Nephron (organoid): ENCODE results near the gene ITGAX.

Experiments used
- H3K27ac Mint-ChIP-seq, 3 experiments: 2 replicates each; pipeline ENCODE4 v1.8.0; 2020; ENCODE audit warnings: mixed read lengths in 3 of 3, mild to moderate bottlenecking in 2 of 3, moderate library complexity in 1 of 3
- H3K27me3 Mint-ChIP-seq: 2 replicates; pipeline ENCODE4 v1.8.0; 2021; ENCODE audit warnings: low read depth, mild to moderate bottlenecking, moderate library complexity, mixed read lengths
- H3K36me3 Mint-ChIP-seq: 2 replicates; pipeline ENCODE4 v1.8.0; 2020; ENCODE audit warnings: low read depth, mixed read lengths
- H3K4me1 Mint-ChIP-seq: 2 replicates; pipeline ENCODE4 v1.8.0; 2020; ENCODE audit warnings: mixed read lengths
- H3K4me3 Mint-ChIP-seq, 3 experiments: 2 replicates each; pipeline ENCODE4 v1.8.0; 2020; ENCODE audit warnings: mild to moderate bottlenecking in 3 of 3, mixed read lengths in 3 of 3, moderate library complexity in 2 of 3
- H3K9me3 Mint-ChIP-seq: 2 replicates; pipeline ENCODE4 v1.8.0; 2020; ENCODE audit warnings: mixed read lengths
- TF ChIP-seq, protein P1 (sequence below), 3 experiments: fragments of 200-600 bp; sonication (generic); IDR thresholded peaks; one replicate each; pipeline ENCODE4 v1.5.0; 2021; ENCODE audit warnings: antibody characterized with exemption in 3 of 3; ENCODE audit not compliant: unreplicated experiment in 3 of 3

Gene ITGAX

DNA sequence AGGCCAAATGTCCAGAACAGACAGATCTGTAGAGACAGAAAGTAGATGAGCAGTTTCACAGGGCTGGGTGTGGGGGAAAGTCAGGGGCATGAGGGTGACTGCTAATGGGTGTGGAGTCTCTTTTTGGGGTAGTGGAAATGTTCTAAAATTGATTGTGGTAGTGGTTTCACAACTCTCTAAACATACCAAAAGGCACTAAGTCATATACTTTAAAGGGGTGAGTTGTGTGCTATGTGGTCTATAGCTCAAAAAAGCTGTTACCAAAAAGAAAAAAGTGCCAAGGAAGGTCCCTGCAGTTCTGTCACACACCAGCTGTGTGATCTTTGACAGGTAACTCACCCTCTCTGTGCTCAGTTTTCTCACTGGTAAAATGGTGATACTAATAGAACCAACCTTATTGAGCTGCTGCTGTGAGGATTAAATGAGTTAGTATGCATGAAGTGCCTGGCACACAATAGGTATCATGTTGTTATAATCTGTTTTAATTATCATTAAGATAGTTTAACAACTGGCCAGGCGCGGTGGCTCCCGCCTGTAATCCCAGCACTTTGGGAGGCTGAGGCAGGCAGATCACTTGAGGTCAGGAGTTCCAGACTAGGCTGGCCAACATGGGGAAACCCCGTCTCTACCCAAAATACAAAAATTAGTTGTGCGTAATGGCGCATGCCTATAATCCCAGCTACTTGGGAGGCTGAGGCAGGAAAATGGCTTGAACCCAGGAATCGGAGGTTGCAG, 10.3 kb downstream of the ITGAX start:
- TF ChIP-seq, protein P1, sequence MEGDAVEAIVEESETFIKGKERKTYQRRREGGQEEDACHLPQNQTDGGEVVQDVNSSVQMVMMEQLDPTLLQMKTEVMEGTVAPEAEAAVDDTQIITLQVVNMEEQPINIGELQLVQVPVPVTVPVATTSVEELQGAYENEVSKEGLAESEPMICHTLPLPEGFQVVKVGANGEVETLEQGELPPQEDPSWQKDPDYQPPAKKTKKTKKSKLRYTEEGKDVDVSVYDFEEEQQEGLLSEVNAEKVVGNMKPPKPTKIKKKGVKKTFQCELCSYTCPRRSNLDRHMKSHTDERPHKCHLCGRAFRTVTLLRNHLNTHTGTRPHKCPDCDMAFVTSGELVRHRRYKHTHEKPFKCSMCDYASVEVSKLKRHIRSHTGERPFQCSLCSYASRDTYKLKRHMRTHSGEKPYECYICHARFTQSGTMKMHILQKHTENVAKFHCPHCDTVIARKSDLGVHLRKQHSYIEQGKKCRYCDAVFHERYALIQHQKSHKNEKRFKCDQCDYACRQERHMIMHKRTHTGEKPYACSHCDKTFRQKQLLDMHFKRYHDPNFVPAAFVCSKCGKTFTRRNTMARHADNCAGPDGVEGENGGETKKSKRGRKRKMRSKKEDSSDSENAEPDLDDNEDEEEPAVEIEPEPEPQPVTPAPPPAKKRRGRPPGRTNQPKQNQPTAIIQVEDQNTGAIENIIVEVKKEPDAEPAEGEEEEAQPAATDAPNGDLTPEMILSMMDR (IDR thresholded peaks at IDR 0.05; ENCODE audit: unreplicated experiment in 3 of 3) = no peak
- peaks cover 2% of the 10 kb centered on the region for H3K9me3 Mint-ChIP-seq
- no peak overlapping the region for H3K4me3 Mint-ChIP-seq
- peaks cover 2% of the 10 kb centered on the region for H3K27me3 Mint-ChIP-seq
- H3K27ac Mint-ChIP-seq = no peak overlapping the region
- no peaks in the 10 kb centered on the region for H3K4me1 Mint-ChIP-seq
- no peaks in the 10 kb centered on the region for H3K36me3 Mint-ChIP-seq

DNA sequence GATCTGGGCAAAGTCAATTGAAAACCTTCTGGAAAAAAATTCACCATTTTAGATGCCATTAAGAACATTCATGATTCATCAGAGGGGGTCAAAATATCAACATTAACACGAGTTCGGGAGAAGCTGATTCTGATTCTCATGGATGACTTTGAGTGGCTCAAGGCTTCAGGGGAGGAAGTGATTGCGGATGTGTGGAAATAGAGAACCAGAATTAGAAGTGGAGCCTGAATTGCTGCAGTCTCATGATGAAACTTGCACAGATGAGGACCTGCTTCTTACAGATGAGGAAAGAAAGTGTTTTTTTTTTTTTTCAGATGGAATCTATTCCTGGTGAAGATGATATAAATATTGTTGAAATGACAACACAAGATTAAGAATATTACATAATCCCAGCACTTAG, 12.9 kb downstream of the ITGAX start:
- H3K27me3 Mint-ChIP-seq = peaks cover 7% of the 10 kb centered on the region
- TF ChIP-seq, protein P1 (IDR thresholded peaks at IDR 0.05; ENCODE audit: unreplicated experiment in 3 of 3) = no peak
- no peaks in the 10 kb centered on the region for H3K36me3 Mint-ChIP-seq
- peaks cover 6% of the 10 kb centered on the region for H3K9me3 Mint-ChIP-seq
- H3K27ac Mint-ChIP-seq = no peak overlapping the region
- no peaks in the 10 kb centered on the region for H3K4me1 Mint-ChIP-seq
- no peak overlapping the region for H3K4me3 Mint-ChIP-seq

DNA sequence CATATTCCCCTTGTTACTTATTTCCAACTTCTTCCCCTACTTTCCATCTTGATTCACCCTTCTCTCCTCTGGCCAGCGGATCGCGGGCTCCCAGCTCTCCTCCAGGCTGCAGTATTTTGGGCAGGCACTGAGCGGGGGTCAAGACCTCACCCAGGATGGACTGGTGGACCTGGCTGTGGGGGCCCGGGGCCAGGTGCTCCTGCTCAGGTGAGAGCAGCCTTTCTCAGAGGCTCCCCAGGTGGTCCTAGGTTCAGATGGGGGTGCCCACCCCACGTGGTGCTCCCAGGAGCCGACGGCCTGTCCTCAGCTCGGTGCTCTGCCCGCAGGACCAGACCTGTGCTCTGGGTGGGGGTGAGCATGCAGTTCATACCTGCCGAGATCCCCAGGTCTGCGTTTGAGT, 16.0 kb downstream of the ITGAX start:
- Mint-ChIP-seq H3K4me1 (no peaks in the 10 kb centered on the region), H3K36me3 (no peaks in the 10 kb centered on the region), H3K27me3 (peaks cover 22% of the 10 kb centered on the region), H3K9me3 (peaks cover 9% of the 10 kb centered on the region), H3K27ac (no peak overlapping the region), H3K4me3 (no peak overlapping the region)
- TF ChIP-seq, protein P1 (IDR thresholded peaks at IDR 0.05; ENCODE audit: unreplicated experiment in 3 of 3) = no peak

DNA sequence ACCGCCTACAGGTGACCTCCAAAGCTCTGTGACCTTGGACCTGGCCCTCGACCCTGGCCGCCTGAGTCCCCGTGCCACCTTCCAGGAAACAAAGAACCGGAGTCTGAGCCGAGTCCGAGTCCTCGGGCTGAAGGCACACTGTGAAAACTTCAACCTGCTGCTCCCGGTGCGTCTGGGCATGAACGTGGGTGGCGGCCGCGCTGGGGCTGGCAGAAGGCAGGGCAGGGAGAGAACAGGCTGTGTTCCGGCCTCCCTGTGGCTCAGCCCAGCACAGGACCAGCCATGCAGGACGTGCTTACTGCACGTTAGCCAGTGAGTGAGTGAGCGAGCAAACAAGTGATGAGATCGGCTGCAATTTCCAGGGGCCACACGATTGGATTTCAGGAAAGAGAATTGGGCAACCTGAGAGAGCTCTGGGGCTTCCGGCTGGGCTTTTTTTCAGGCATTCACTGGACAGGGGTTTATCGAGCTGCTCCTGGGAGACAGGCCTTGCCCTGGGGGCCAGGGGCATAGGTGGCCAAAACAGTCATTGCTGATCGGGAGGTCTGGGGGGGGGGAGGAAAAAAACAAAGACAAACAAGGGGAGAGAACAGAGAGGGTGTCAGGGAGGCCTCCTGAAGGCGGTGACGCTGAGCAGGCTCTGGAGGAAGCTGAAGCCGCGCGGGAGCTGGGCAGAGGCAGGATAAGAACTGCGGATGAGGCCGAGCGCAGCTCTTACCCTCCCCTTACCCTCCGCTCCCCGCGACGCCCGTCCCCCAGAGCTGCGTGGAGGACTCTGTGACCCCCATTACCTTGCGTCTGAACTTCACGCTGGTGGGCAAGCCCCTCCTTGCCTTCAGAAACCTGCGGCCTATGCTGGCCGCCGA, 16.9 kb downstream of the ITGAX start:
- H3K27ac Mint-ChIP-seq = no peak overlapping the region
- peaks cover 27% of the 10 kb centered on the region for H3K27me3 Mint-ChIP-seq
- H3K4me1 Mint-ChIP-seq = no peaks in the 10 kb centered on the region
- TF ChIP-seq, protein P1 (IDR thresholded peaks at IDR 0.05; ENCODE audit: unreplicated experiment in 3 of 3) = no peak
- H3K36me3 Mint-ChIP-seq = no peaks in the 10 kb centered on the region
- H3K4me3 Mint-ChIP-seq = no peak overlapping the region
- H3K9me3 Mint-ChIP-seq = peaks cover 9% of the 10 kb centered on the region

DNA sequence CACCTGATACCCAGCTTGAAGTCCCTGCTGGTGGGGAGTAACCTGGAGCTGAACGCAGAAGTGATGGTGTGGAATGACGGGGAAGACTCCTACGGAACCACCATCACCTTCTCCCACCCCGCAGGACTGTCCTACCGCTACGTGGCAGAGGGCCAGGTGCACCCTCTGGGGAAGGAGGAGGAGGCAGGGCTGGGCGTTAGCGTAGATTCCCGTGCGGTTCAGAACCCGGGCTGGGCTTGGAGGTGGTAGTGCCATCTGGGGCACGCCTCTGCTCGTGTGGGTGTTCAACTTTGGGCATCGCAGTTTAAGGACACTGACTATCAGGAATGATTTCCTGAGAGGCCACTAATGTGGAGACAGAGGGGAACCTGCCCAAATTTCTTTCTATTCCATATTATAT, 18.3 kb downstream of the ITGAX start:
- Mint-ChIP-seq H3K4me3 (no peak overlapping the region), H3K4me1 (no peaks in the 10 kb centered on the region), H3K27ac (no peak overlapping the region), H3K9me3 (peaks cover 9% of the 10 kb centered on the region), H3K27me3 (peaks cover 32% of the 10 kb centered on the region), H3K36me3 (no peaks in the 10 kb centered on the region)
- TF ChIP-seq, protein P1 (IDR thresholded peaks at IDR 0.05; ENCODE audit: unreplicated experiment in 3 of 3) = no peak
